Smooth muscle cell (in vitro differentiated cells): ENCODE results near the gene SLC16A12. TPM values are rescaled to one million over a fixed set of nuclear protein-coding genes. Genes with fewer than 3 reads are reported as not detected.

Source experiments
- DNase-seq: peaks from one replicate; lab custom pipeline; 2025; ENCODE audit not compliant: unreplicated experiment; lab: John Stamatoyannopoulos, UW
- H2AFZ ChIP-seq: fragments of 200-600 bp; sonication (generic); 2 replicates; pipeline ENCODE4 v1.6.0; 2016; ENCODE audit warnings: antibody characterized with exemption, low read depth, mild to moderate bottlenecking
- H3F3A ChIP-seq: fragments of 200-600 bp; sonication (generic); 2 replicates; pipeline ENCODE4 v1.6.0; 2017; ENCODE audit warnings: antibody characterized with exemption, low read depth
- H3K27ac ChIP-seq: fragments of 200-600 bp; sonication (generic); 2 replicates; pipeline ENCODE4 v1.5.1; 2016; ENCODE audit warnings: low read depth, mild to moderate bottlenecking
- H3K27me3 ChIP-seq: fragments of 200-600 bp; sonication (generic); 2 replicates; pipeline ENCODE4 v1.6.1; 2016; ENCODE audit warnings: low read depth, mild to moderate bottlenecking
- H3K36me3 ChIP-seq: fragments of 200-600 bp; sonication (generic); 2 replicates; pipeline ENCODE4 v1.5.1; 2016; ENCODE audit warnings: low read depth
- H3K4me1 ChIP-seq: fragments of 200-600 bp; sonication (generic); 2 replicates; pipeline ENCODE4 v1.5.1; 2016; ENCODE audit warnings: low read depth
- H3K4me2 ChIP-seq: fragments of 200-600 bp; sonication (generic); 2 replicates; pipeline ENCODE4 v1.6.0; 2016; ENCODE audit warnings: mild to moderate bottlenecking
- H3K4me3 ChIP-seq: fragments of 200-600 bp; sonication (generic); 2 replicates; pipeline ENCODE4 v1.5.1; 2016; ENCODE audit warnings: mild to moderate bottlenecking
- H3K79me2 ChIP-seq: fragments of 200-600 bp; sonication (generic); 2 replicates; pipeline ENCODE4 v1.6.0; 2016; ENCODE audit warnings: low read depth, mild to moderate bottlenecking
- H3K9ac ChIP-seq: fragments of 200-600 bp; sonication (generic); 2 replicates; pipeline ENCODE4 v1.6.0; 2016; ENCODE audit warnings: low read depth
- H3K9me3 ChIP-seq: fragments of 200-600 bp; sonication (generic); replicated peaks from 2 replicates; pipeline ENCODE4 v1.5.1; 2016; ENCODE audit warnings: low read depth
- H4K20me1 ChIP-seq: fragments of 200-600 bp; sonication (generic); 2 replicates; pipeline ENCODE4 v1.6.0; 2016; ENCODE audit warnings: low read depth
- CTCF ChIP-seq: fragments of 200-600 bp; sonication (generic); IDR thresholded peaks from 2 replicates; pipeline ENCODE4 v1.5.1; 2017; ENCODE audit warnings: borderline replicate concordance, mild to moderate bottlenecking, antibody characterized with exemption; ENCODE audit not compliant: insufficient read depth, poor library complexity, severe bottlenecking
- WGBS: methylation state at CpG from one replicate; pipeline ENCODE4 v1.1.7; 2016; ENCODE audit warnings: low lambda C conversion rate; 5-methylcytosine and 5-hydroxymethylcytosine counted together
- polyA plus RNA-seq: library from polyadenylated mRNA; unstranded; fragments of >200 nt; fragmentation: Nextera tagmentation; extraction: Ambion mirVana; gene quantifications from 2 replicates; pipeline ENCODE4 v1.2.1, GENCODE V29; 2016
- total RNA-seq: library from RNA; depleted of rRNA; stranded (reverse); fragments of >200 nt; gene quantifications from 2 replicates; pipeline ENCODE4 v1.2.3, GENCODE V29; 2014

The SLC16A12 gene
- total and polyA plus RNA-seq, 2 experiments from 2014 or later = not detected

GRCh38 chr10:89471110-89471809 is 64.1 kb downstream of the SLC16A12 start:
- Histone ChIP-seq H3K9me3 (no peaks in the 10 kb centered on the region), H3K4me2 (no peak overlapping the region), H3K27ac (no peak overlapping the region), H3F3A (no peaks in the 10 kb centered on the region), H3K9ac (no peak overlapping the region), H4K20me1 (no peaks in the 10 kb centered on the region), H3K36me3 (no peaks in the 10 kb centered on the region), H3K4me3 (no peak overlapping the region), H2AFZ (no peak overlapping the region), H3K79me2 (no peaks in the 10 kb centered on the region), H3K27me3 (no peaks in the 10 kb centered on the region), H3K4me1 (no peaks in the 10 kb centered on the region)
- TF ChIP-seq CTCF = no peak
- no peak for DNase-seq
- 97% methylated on average over 1 of the region's 1 CpG for WGBS

GRCh38 chr10:89470628-89471027 is 64.8 kb downstream of the SLC16A12 start:
- no peak overlapping the region for H2AFZ ChIP-seq
- H3F3A ChIP-seq = no peaks in the 10 kb centered on the region
- H3K9ac ChIP-seq = no peak overlapping the region
- H3K4me2 ChIP-seq = no peak overlapping the region
- H3K4me3 ChIP-seq = no peak overlapping the region
- 48% methylated on average over 2 of the region's 2 CpGs for WGBS
- H3K79me2 ChIP-seq = no peaks in the 10 kb centered on the region
- no peaks in the 10 kb centered on the region for H3K36me3 ChIP-seq
- H3K27ac ChIP-seq = no peak overlapping the region
- no peaks in the 10 kb centered on the region for H4K20me1 ChIP-seq
- H3K27me3 ChIP-seq = no peaks in the 10 kb centered on the region
- no peak for TF ChIP-seq CTCF
- no peaks in the 10 kb centered on the region for H3K9me3 ChIP-seq
- no peak for DNase-seq
- no peaks in the 10 kb centered on the region for H3K4me1 ChIP-seq

GRCh38 chr10:89469517-89469916 is 65.9 kb downstream of the SLC16A12 start:
- H3K9me3 ChIP-seq = no peaks in the 10 kb centered on the region
- H3K9ac ChIP-seq = no peak overlapping the region
- H3K27me3 ChIP-seq = no peaks in the 10 kb centered on the region
- TF ChIP-seq CTCF = no peak
- H3K4me2 ChIP-seq = no peak overlapping the region
- no peaks in the 10 kb centered on the region for H3K4me1 ChIP-seq
- DNase-seq = no peak
- H3K4me3 ChIP-seq = no peak overlapping the region
- H3K79me2 ChIP-seq = no peaks in the 10 kb centered on the region
- H4K20me1 ChIP-seq = no peaks in the 10 kb centered on the region
- H3F3A ChIP-seq = no peaks in the 10 kb centered on the region
- no peak overlapping the region for H2AFZ ChIP-seq
- no peaks in the 10 kb centered on the region for H3K36me3 ChIP-seq
- no peak overlapping the region for H3K27ac ChIP-seq
